ENCODE measurements around the gene SAP30BP.

The SAP30BP gene

GRCh38 chr17:75691801-75692626, 24.9 kb downstream of the SAP30BP start:
- no peak for DNase-seq

- no peak for DNase-seq
Observed at GRCh38 chr17:75692976-75693375, 25.8 kb downstream of the SAP30BP start.

GRCh38 chr17:75693500-75694481, 26.7 kb downstream of the SAP30BP start:
- DNase-seq, result no peak

GRCh38 chr17:75694536-75694935, 27.4 kb downstream of the SAP30BP start:
- no peak for DNase-seq

DNA sequence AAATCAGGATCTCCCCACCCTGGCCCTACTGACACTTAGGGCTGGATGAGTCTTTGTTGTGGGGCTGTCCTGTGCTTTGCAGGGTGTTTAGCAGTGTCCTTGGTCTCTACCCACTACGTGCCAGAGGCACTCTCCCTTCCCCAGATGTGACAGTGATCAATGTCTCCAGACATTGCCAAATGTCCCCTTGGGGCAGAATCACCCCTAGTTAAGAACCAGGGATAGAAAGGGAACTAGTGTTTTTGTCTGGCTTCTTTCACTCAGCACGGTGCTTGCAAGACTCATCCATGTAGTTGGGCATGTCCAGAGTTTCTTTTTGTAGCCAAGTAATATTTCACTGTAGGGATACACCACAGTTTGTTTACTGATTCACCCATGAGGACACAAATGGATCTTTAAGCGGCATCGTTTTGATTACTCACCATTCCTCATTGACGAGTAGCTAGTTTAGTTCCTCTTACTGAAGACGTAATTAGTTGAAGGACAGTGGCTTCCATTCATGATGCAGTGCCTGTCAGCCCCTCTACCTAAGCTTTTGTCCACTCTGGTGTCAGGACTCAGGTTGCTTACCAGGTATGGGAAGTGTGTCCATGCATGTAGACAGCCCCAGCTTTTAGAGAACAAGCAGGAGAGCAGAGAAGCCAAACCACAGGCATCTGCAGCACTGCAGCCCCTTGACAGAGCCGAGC, 28.1 kb downstream of the SAP30BP start:
- DNase-seq, result no peak

DNA sequence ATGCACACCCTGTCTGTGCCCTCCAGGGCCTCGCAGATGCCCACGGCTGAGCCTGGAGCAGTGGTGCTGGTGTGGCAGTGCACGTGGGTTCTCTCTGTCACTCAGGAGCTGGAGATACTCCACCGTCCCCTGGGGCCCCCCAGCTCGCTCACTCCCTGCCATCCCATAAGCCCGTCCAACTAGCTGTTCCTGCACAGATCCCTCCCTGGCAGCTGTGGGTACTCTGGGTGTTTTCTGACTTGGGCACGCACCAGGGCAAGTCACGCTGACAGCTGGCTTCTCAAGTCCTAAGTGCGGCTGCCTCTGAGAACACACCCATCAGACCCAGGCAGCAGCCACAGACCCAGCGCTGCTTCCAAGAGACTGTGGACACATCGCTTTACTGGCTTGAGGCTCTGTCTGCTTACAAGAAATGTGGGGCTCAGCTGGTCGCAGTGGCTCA, 28.7 kb downstream of the SAP30BP start:
- DNase-seq, result no peak

- no peak for DNase-seq
Observed at GRCh38 chr17:75697651-75698291, 30.6 kb downstream of the SAP30BP start.

DNA sequence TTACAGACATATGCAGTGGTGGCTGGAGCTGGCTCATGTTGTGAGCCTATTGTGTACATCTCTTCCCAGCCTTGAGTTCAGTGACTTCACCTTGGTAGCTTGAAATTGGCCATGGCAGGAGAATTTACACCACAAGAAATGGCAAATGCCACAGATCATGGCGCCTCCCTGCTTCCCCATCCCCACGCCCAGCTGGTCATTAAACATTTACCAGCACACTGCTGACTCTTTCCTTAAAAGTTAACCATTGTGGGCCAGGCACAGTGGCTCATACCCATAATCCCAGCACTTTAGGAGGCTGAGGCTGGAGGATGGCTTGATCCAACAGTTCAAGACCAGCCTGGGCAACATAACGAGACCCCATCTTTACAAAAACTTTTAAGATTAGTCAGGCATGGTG, 31.5 kb downstream of the SAP30BP start:
- no peak for DNase-seq

GRCh38 chr17:75701288-75701687, 34.1 kb downstream of the SAP30BP start:
- DNase-seq, result no peak

DNA sequence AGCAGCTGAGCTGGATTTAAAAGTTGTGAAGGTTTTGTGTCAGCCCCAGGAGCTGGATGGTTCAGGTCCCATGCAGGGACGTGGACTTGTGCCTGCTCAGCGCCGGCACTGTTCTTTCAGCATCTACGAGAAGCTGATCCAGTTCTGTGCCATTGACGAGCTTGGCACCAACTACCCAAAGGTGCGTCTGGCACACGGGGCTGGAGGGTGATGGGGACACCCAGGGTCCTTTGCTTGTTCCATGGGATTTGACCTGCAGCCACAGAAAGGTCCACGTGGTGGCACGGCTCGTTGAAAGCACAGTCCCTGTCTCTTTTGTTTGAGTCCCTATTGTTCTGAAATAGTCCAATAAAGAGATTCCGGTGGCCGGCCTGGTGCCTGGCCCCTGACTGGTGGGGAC, 36.1 kb downstream of the SAP30BP start:
- no peak for DNase-seq

DNA sequence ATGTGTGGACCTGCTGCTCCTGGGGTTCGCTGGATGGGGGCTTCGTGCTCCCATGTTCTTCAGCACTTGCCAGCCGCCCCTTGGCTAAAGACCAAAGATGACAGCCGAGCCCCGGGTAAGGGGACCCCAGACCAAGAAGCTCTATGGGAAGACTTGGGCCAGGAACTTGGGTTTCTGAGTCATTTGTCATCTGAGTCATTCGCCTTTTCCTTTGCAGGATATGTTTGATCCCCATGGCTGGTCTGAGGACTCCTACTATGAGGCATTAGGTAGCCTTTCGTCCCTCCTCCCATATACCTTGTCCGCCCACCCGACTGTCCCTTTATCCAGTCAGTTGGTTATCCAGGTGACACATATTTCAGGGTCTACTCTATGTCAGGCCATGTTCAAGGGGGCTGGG, 36.5 kb downstream of the SAP30BP start:
- DNase-seq, result no peak

DNA sequence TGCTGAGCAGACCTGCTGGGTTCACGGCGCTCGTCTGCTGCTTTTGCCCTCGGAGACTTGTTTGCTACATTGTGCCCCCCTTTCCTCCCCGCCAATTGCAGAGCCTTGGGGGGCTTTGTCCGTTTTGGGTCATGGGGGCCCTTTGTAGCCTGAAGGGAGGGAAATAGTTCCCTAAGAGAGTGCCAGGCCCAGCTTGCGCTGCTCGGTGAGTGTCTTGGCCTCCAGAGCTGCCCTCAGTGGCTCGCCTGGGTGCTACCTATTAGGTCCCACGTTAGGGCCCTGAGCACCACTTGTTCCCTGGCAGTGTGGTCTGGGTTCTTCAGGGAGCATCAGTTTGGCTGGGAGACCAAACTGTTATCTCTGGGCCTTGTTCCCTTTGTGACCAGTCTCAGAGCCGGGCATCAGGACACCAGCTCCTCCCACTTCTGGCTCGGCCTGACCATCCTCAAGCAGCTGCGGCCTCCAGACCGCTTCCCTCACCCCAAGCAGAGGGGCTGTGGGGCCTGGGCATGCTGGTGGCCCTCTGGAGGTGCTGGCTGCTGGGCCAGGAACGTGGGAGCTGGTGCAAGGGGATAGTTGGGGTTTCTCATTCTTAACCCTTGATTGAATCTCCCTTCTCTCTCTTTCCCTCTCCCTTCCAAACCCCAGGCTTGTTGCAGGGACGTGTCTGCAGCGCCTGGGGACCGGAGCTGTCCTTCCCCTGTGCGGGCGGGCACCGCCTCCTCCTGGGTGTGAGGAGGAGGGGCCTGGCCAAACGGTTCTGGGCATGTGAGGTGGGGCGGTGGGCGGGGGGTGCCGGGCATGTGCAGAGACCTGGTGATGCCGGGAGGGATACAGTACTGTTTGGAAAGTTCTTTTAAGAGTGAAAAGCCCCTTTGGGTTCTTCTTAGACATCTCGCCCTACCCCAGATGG, 38.1 kb downstream of the SAP30BP start:
- no peak for DNase-seq

DNA sequence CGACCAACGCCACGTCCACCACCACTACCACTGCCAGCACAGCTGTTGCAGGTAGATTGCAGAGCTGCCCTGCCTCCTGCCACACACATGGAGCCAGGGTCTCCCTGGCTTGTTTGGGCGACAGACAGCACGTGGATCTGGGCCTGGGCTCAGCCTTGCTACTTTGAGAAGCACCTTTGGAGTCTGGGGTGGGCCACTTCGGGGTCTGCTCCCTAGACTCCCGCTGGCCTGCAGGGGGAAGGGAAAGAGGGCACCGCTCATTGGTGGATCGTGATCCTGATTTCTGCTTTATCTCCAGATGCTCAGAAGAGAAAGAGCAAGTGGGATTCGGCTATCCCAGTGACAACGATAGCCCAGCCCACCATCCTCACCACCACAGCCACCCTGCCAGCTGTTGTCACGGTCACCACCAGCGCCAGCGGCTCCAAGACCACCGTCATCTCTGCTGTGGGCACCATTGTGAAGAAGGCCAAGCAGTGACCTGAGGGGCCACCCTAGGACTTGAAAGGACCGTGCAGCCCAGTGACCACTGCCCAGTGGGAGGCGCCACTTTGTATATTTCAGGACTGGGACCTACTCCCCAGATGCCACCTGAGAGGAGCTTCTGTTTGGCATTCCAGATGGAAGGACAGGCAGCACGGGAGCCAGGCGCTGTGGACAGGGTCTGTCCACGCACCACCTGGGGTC, 39.0 kb downstream of the SAP30BP start:
- DNase-seq, result no peak

- DNase-seq, result no peak
Observed at GRCh38 chr17:75707079-75707571, 40.0 kb downstream of the SAP30BP start.

- no peak for DNase-seq
Observed at GRCh38 chr17:75712446-75712845, 45.3 kb downstream of the SAP30BP start.

GRCh38 chr17:75719732-75720131, 52.6 kb downstream of the SAP30BP start:
- no peak for DNase-seq

GRCh38 chr17:75720656-75721462, 53.7 kb downstream of the SAP30BP start, which contains the start of gene ITGB4:
Gene ITGB4, plus strand, starts transcription at chr17:75721459. Its CDS starts 3,245 bp downstream, at chr17:75724704.
- DNase-seq, result peak; percentile 62

DNA sequence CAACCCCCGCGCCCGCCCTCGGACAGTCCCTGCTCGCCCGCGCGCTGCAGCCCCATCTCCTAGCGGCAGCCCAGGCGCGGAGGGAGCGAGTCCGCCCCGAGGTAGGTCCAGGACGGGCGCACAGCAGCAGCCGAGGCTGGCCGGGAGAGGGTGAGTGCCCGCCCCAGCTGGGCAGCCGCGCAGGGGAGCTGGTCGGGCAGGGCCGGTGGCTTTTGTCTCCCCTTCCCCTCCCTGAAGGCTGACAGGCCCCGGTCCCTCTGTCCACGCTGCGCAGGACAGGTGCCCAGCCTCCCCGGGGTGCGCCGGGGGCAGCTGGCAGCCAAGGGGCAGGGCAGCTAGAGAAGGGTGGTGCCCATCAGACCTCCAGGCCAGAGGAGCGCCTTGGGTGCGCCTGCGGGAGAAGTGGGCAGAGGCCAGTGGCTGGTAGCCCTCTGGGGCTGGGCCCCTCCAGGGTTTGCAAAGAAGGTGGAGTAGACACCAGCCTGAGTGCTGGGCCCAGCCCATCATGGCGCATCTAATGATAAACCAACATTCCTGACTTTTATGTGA, 54.4 kb downstream of the SAP30BP start:
- DNase-seq, result no peak

- no peak for DNase-seq
Observed at GRCh38 chr17:75722076-75722475, 54.9 kb downstream of the SAP30BP start.
